ENCODE results near the gene CDH26.
"Not testable (repeated sequence)": the region's sequence is repeated elsewhere in the genome, so short reads cannot be mapped to it uniquely, and the experiment has no call there.

CDH26 gene

GRCh38 chr20:59947376-59947775 is 10.8 kb upstream of the CDH26 start:
- Histone ChIP-seq H3K9me3 (ENCODE audit: low read depth, low read length) (no peaks in the 10 kb centered on the region), H3K36me3 (ENCODE audit: insufficient read depth, low read length) (peaks cover 38% of the 10 kb centered on the region), H3K4me3 (no peak overlapping the region), H3K27ac (no peak overlapping the region), H3K9ac (ENCODE audit: insufficient read length) (no peak overlapping the region)
- DNase-seq (ENCODE audit: low read depth, low spot score): no peak
- TF ChIP-seq EZH2 (IDR thresholded peaks at IDR 0.05) (no peak), FOXP2 (optimal IDR thresholded peaks at IDR 0.05; ENCODE audit: control extremely low read depth, extremely low read length, insufficient read depth) (no peak), POLR2AphosphoS5 (IDR thresholded peaks at IDR 0.05; ENCODE audit: borderline replicate concordance, low read depth, low read length) (no peak)

GRCh38 chr20:59948212-59948611 is 10.0 kb upstream of the CDH26 start:
- Histone ChIP-seq H3K9ac (ENCODE audit: insufficient read length) (peak overlapping the region; percentile 33), H3K9me3 (ENCODE audit: low read depth, low read length) (no peaks in the 10 kb centered on the region), H3K4me3 (no peak overlapping the region), H3K27ac (no peak overlapping the region), H3K36me3 (ENCODE audit: insufficient read depth, low read length) (peaks cover 30% of the 10 kb centered on the region)
- no peak for DNase-seq (ENCODE audit: low read depth, low spot score)
- TF ChIP-seq POLR2AphosphoS5 (IDR thresholded peaks at IDR 0.05; ENCODE audit: borderline replicate concordance, low read depth, low read length) (no peak), EZH2 (IDR thresholded peaks at IDR 0.05) (no peak), FOXP2 (optimal IDR thresholded peaks at IDR 0.05; ENCODE audit: control extremely low read depth, extremely low read length, insufficient read depth) (no peak)

GRCh38 chr20:59948828-59949720 is 9.1 kb upstream of the CDH26 start:
- peak overlapping the region; percentile 33 for H3K9ac ChIP-seq (ENCODE audit: insufficient read length)
- H3K9me3 ChIP-seq (ENCODE audit: low read depth, low read length): no peaks in the 10 kb centered on the region
- DNase-seq (ENCODE audit: low read depth, low spot score): no peak
- TF ChIP-seq EZH2 (IDR thresholded peaks at IDR 0.05): no peak
- no peak for TF ChIP-seq FOXP2 (optimal IDR thresholded peaks at IDR 0.05; ENCODE audit: control extremely low read depth, extremely low read length, insufficient read depth)
- H3K27ac ChIP-seq: no peak overlapping the region
- no peak overlapping the region for H3K4me3 ChIP-seq
- H3K36me3 ChIP-seq (ENCODE audit: insufficient read depth, low read length): peaks cover 21% of the 10 kb centered on the region

GRCh38 chr20:59949911-59950310 is 8.3 kb upstream of the CDH26 start:
- Histone ChIP-seq H3K27ac (no peak overlapping the region), H3K9ac (ENCODE audit: insufficient read length) (no peak overlapping the region), H3K36me3 (ENCODE audit: insufficient read depth, low read length) (peaks cover 13% of the 10 kb centered on the region), H3K4me3 (no peak overlapping the region), H3K9me3 (ENCODE audit: low read depth, low read length) (no peaks in the 10 kb centered on the region)
- no peak for TF ChIP-seq FOXP2 (optimal IDR thresholded peaks at IDR 0.05; ENCODE audit: control extremely low read depth, extremely low read length, insufficient read depth)
- DNase-seq (ENCODE audit: low read depth, low spot score): no peak

- H3K9ac ChIP-seq (ENCODE audit: insufficient read length): no peak overlapping the region
- H3K36me3 ChIP-seq (ENCODE audit: insufficient read depth, low read length): peaks cover 4% of the 10 kb centered on the region; the same call in 1 of the 2 replicates
- no peak overlapping the region for H3K27ac ChIP-seq
- H3K4me3 ChIP-seq: no peak overlapping the region
- no peak for TF ChIP-seq EZH2 (IDR thresholded peaks at IDR 0.05)
- no peak for TF ChIP-seq POLR2AphosphoS5 (IDR thresholded peaks at IDR 0.05; ENCODE audit: borderline replicate concordance, low read depth, low read length)
- TF ChIP-seq FOXP2 (optimal IDR thresholded peaks at IDR 0.05; ENCODE audit: control extremely low read depth, extremely low read length, insufficient read depth): no peak
- DNase-seq (ENCODE audit: low read depth, low spot score): no peak
- H3K9me3 ChIP-seq (ENCODE audit: low read depth, low read length): no peaks in the 10 kb centered on the region
Observed at GRCh38 chr20:59954718-59955117, 3.5 kb upstream of the CDH26 start.

GRCh38 chr20:59955131-59955796 is 3.0 kb upstream of the CDH26 start:
- Histone ChIP-seq H3K36me3 (ENCODE audit: insufficient read depth, low read length) (no peaks in the 10 kb centered on the region), H3K4me3 (no peak overlapping the region), H3K9ac (ENCODE audit: insufficient read length) (no peak overlapping the region), H3K9me3 (ENCODE audit: low read depth, low read length) (no peaks in the 10 kb centered on the region), H3K27ac (no peak overlapping the region)
- no peak for TF ChIP-seq POLR2AphosphoS5 (IDR thresholded peaks at IDR 0.05; ENCODE audit: borderline replicate concordance, low read depth, low read length)
- DNase-seq (ENCODE audit: low read depth, low spot score): no peak

GRCh38 chr20:59957568-59957967 is 655 bp upstream of the CDH26 start:
- H3K4me3 ChIP-seq; H3K27ac ChIP-seq; DNase-seq (ENCODE audit: low read depth, low spot score); H3K9me3 ChIP-seq (ENCODE audit: low read depth, low read length); H3K36me3 ChIP-seq (ENCODE audit: insufficient read depth, low read length); H3K9ac ChIP-seq (ENCODE audit: insufficient read length): not testable (repeated sequence)

GRCh38 chr20:59958626-59959025 is 403 bp downstream of the CDH26 start:
- Histone ChIP-seq H3K9me3 (ENCODE audit: low read depth, low read length) (no peaks in the 10 kb centered on the region), H3K27ac (no peak overlapping the region), H3K36me3 (ENCODE audit: insufficient read depth, low read length) (no peaks in the 10 kb centered on the region), H3K4me3 (no peak overlapping the region), H3K9ac (ENCODE audit: insufficient read length) (no peak overlapping the region)
- DNase-seq (ENCODE audit: low read depth, low spot score): no peak
- no peak for TF ChIP-seq EZH2 (IDR thresholded peaks at IDR 0.05)
- no peak for TF ChIP-seq POLR2AphosphoS5 (IDR thresholded peaks at IDR 0.05; ENCODE audit: borderline replicate concordance, low read depth, low read length)
- TF ChIP-seq FOXP2 (optimal IDR thresholded peaks at IDR 0.05; ENCODE audit: control extremely low read depth, extremely low read length, insufficient read depth): no peak

- H3K27ac ChIP-seq: no peak overlapping the region
- no peak overlapping the region for H3K9ac ChIP-seq (ENCODE audit: insufficient read length)
- H3K9me3 ChIP-seq (ENCODE audit: low read depth, low read length): no peaks in the 10 kb centered on the region
- H3K4me3 ChIP-seq: no peak overlapping the region
- TF ChIP-seq POLR2AphosphoS5 (IDR thresholded peaks at IDR 0.05; ENCODE audit: borderline replicate concordance, low read depth, low read length) (no peak), EZH2 (IDR thresholded peaks at IDR 0.05) (no peak), FOXP2 (optimal IDR thresholded peaks at IDR 0.05; ENCODE audit: control extremely low read depth, extremely low read length, insufficient read depth) (no peak)
- no peaks in the 10 kb centered on the region for H3K36me3 ChIP-seq (ENCODE audit: insufficient read depth, low read length)
- DNase-seq (ENCODE audit: low read depth, low spot score): no peak
Observed at GRCh38 chr20:59961423-59961822, 3.2 kb downstream of the CDH26 start.
